ENCODE data around the gene PRKCQ. TPM values are rescaled to one million over a fixed set of nuclear protein-coding genes. Genes with fewer than 3 reads are reported as not detected.

Gene PRKCQ
- total and polyA plus RNA-seq, 2 of the 8 experiments (the other 6 are each of a cell fraction or from before 2014, with no cell fraction given), result 9.1 to 22.6 TPM

DNA sequence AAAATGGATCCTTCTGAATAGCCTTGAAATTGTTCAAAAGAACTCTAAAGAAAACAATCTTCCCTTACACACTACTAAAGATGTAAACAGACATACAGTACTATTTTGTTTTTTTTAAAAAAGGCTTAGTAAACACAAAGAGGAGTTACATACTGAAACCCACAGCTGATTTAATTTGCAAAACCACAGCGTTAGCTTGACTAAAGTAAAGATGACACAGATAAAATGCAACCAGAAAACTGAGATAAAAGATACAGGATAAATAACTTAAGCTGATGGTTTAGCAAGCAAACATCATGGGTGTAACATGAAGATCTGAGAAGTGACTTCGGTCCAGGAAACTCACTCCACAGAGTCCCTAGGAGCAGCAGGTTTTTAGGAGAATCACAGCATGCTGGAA, 21.8 kb downstream of the PRKCQ start:
- H2BK15ac ChIP-seq (ENCODE audit: low read length), result no peak overlapping the region
- no peak overlapping the region for H4K91ac ChIP-seq (replicated peaks; ENCODE audit: insufficient read length, low read length)
- no peak overlapping the region for H4K5ac ChIP-seq (ENCODE audit: insufficient read length, low read depth, low read length)
- DNase-seq (ENCODE audit: low read depth in 1 of 2, low spot score in 2 of 2) (no peak), FAIRE-seq (no peak)
- no peaks in the 10 kb centered on the region for H3K27me3 ChIP-seq (replicated peaks in 1 of 4; ENCODE audit: control insufficient read depth in 3 of 4, extremely low read depth in 1 of 4, insufficient read depth in 3 of 4, low read length in 3 of 4)
- H3K56ac ChIP-seq (replicated peaks; ENCODE audit: insufficient read length, low read depth, low read length), result no peak overlapping the region
- no peaks in the 10 kb centered on the region for H3K23me2 ChIP-seq (ENCODE audit: low read depth, low read length)
- ChIA-PET POLR2A (ENCODE audit: partially characterized antibody) (no interaction called here), CTCF (ENCODE audit: partially characterized antibody) (interaction anchor here (0.9 to 1.6 kb wide), 3 partner anchors 20 to 110 kb away, joined by 3 to 4 read pairs (median 3); no protein-coding TSS in a partner anchor)
- H3K27ac ChIP-seq (ENCODE audit: low read depth, low read length), result no peak overlapping the region
- peaks cover 0 to 4% of the 10 kb centered on the region in 2 experiments for H4K20me1 ChIP-seq (replicated peaks in 1 of 2; ENCODE audit: control insufficient read depth in 1 of 2, insufficient read depth in 2 of 2, low read length in 2 of 2)
- H3K9ac ChIP-seq (replicated peaks in 1 of 4; ENCODE audit: extremely low read depth in 1 of 4, low read depth in 3 of 4, low read length in 3 of 4), result no peak overlapping the region
- 96% methylated on average over 2 of the region's 2 CpGs; no CpG with 5 or more reads in 1 of the 2 experiments for WGBS, 2 experiments (ENCODE audit: extremely low coverage in 1 of 2, insufficient coverage in 1 of 2, insufficient read length in 1 of 2, insufficient replicate concordance in 2 of 2, low coverage in 1 of 2, low lambda C conversion rate in 2 of 2, missing lambda C conversion rate in 1 of 2)
- no peak overlapping the region for H3K4me3 ChIP-seq (ENCODE audit: extremely low read depth in 1 of 4, insufficient read depth in 2 of 4, low read depth in 3 of 4, low read length in 4 of 4)
- no peak overlapping the region for H2BK5ac ChIP-seq (ENCODE audit: low read depth, low read length)
- no peak overlapping the region for H2BK120ac ChIP-seq (replicated peaks; ENCODE audit: low read depth, low read length)
- peaks cover 0 to 6% of the 10 kb centered on the region in 2 experiments; a peak in 1 of 4 replicates for H3K79me2 ChIP-seq (ENCODE audit: control insufficient read depth in 1 of 2, insufficient read depth in 2 of 2, low read length in 2 of 2)
- H3K14ac ChIP-seq (ENCODE audit: insufficient read length), result no peak overlapping the region
- H2AFZ ChIP-seq (ENCODE audit: low read length), result no peak overlapping the region
- no peak overlapping the region for H3K4ac ChIP-seq (replicated peaks; ENCODE audit: insufficient read length, low read depth, low read length)
- no peak overlapping the region for H3K23ac ChIP-seq (ENCODE audit: insufficient read length)
- H2BK20ac ChIP-seq (ENCODE audit: low read length), result no peak overlapping the region
- no peaks in the 10 kb centered on the region for H3K9me3 ChIP-seq (ENCODE audit: insufficient read depth in 2 of 2, low read depth in 1 of 2, low read length in 1 of 2)
- no peaks in the 10 kb centered on the region; the same call in none of the 2 replicates for H3K79me1 ChIP-seq (ENCODE audit: low read depth, low read length)
- H3K4me1 ChIP-seq (replicated peaks in 1 of 4; ENCODE audit: control insufficient read depth in 3 of 4, insufficient read depth in 4 of 4, low read length in 3 of 4), result peaks cover 0 to 4% (median 3%) of the 10 kb centered on the region in 4 experiments; a peak in 3 of 7 replicates
- H2BK12ac ChIP-seq (ENCODE audit: low read depth, low read length), result no peak overlapping the region
- H2AK5ac ChIP-seq (ENCODE audit: low read depth, low read length), result no peak overlapping the region
- TF ChIP-seq SRF (IDR thresholded peaks at IDR 0.05; ENCODE audit: low read depth, low read length), result no peak
- no peak for TF ChIP-seq BRCA1 (IDR thresholded peaks at IDR 0.05; ENCODE audit: low read depth, low read length)
- no peak for TF ChIP-seq HDAC2 (IDR thresholded peaks at IDR 0.05; ENCODE audit: borderline replicate concordance in 1 of 2, low read depth in 2 of 2, low read length in 2 of 2)
- no peak for TF ChIP-seq KDM1A (IDR thresholded peaks at IDR 0.05; ENCODE audit: borderline replicate concordance, low read length)
- no peak for TF ChIP-seq RAD21 (IDR thresholded peaks at IDR 0.05 in 1 of 2, conservative IDR thresholded peaks at IDR 0.05 in 1 of 2; ENCODE audit: low read depth in 2 of 2, low read length in 2 of 2)
- no peak for TF ChIP-seq YY1 (IDR thresholded peaks at IDR 0.05; ENCODE audit: low read depth, low read length)
- no peak for TF ChIP-seq RNF2 (IDR thresholded peaks at IDR 0.05; ENCODE audit: borderline replicate concordance, low read depth, low read length, missing control alignments, poor library complexity, severe bottlenecking)
- no peak for TF ChIP-seq RBBP5 (IDR thresholded peaks at IDR 0.05; ENCODE audit: borderline replicate concordance, low read depth, low read length)
- no peak for TF ChIP-seq FOSL1 (IDR thresholded peaks at IDR 0.05; ENCODE audit: insufficient read depth, low read depth, low read length)
- no peak for TF ChIP-seq POLR2AphosphoS5 (IDR thresholded peaks at IDR 0.05; ENCODE audit: low read depth, low read length)
- TF ChIP-seq NANOG (IDR thresholded peaks at IDR 0.05; ENCODE audit: insufficient read depth, low read depth, low read length, poor library complexity, severe bottlenecking), result no peak
- H3K18ac ChIP-seq (ENCODE audit: extremely low read depth, low read length), result no peak overlapping the region
- H3K36me3 ChIP-seq (ENCODE audit: control insufficient read depth in 2 of 4, insufficient read depth in 4 of 4, low read length in 3 of 4), result no peaks in the 10 kb centered on the region
- no peak overlapping the region for H4K8ac ChIP-seq (ENCODE audit: extremely low read depth, insufficient read depth, low read length)
- no peak overlapping the region for H3K4me2 ChIP-seq (ENCODE audit: insufficient read depth in 1 of 2, low read depth in 2 of 2, low read length in 2 of 2)
